K562 (cell line): ENCODE measurements around the gene MCFD2.

Experiments
- ATF2 ChIP-seq: sonication (generic); formaldehyde crosslinking; IDR thresholded peaks from 2 replicates; pipeline ENCODE4 v1.8.1; 2022; ENCODE audit warnings: missing genetic modification reagents
- CTCF ChIP-seq, 3 experiments: IDR thresholded peaks in 2 of 3; conservative IDR thresholded peaks in 1 of 3; 2 replicates each; pipeline ENCODE4 v1.5.1; 2011 to 2012; ENCODE audit warnings: low read length in 3 of 3, mild to moderate bottlenecking in 3 of 3, control low read depth in 2 of 3, improper control_type of control experiment in 1 of 3, inconsistent platforms in 1 of 3, low read depth in 1 of 3, mixed read lengths in 1 of 3, moderate library complexity in 1 of 3; ENCODE audit not compliant: insufficient read depth in 2 of 3
- FOSL1 ChIP-seq: fragments of 200-800 bp; sonication (Bioruptor generic); conservative IDR thresholded peaks from 2 replicates; pipeline ENCODE4 v1.6.1; 2016; ENCODE audit warnings: missing genetic modification characterization, missing compliant biosample characterization
- MAX ChIP-seq: sonication (generic); formaldehyde crosslinking; IDR thresholded peaks from 2 replicates; pipeline ENCODE4 v1.9.0; 2022; ENCODE audit warnings: mild to moderate bottlenecking, missing genetic modification reagents
- POLR2A ChIP-seq: fragments of 450-650 bp; conservative IDR thresholded peaks from 2 replicates; pipeline ENCODE4 v1.6.1; 2016
- POLR2AphosphoS2 ChIP-seq: IDR thresholded peaks from 2 replicates; pipeline ENCODE4 v1.6.1; 2012; ENCODE audit warnings: low read length, improper control_type of control experiment
- POLR2AphosphoS5 ChIP-seq: IDR thresholded peaks from 2 replicates; pipeline ENCODE4 v1.6.1; 2011; ENCODE audit warnings: mild to moderate bottlenecking, low read depth, low read length, moderate library complexity; ENCODE audit not compliant: control insufficient read depth, insufficient read depth
- RAD21 ChIP-seq, 2 experiments: fragments of 250-450 bp in 1 of 2; fragments of 450-650 bp in 1 of 2; sonication (Bioruptor Pico) in 1 of 2; formaldehyde crosslinking in 1 of 2; IDR thresholded peaks in 1 of 2; conservative IDR thresholded peaks in 1 of 2; 2 replicates each; pipeline versions ENCODE4 v1.4.0 to v1.8.0; 2020 to 2022; ENCODE audit warnings: mild to moderate bottlenecking in 2 of 2, moderate library complexity in 1 of 2
- RB1 ChIP-seq: fragments of 450-650 bp; IDR thresholded peaks from 2 replicates; pipeline ENCODE4 v1.6.1; 2017; ENCODE audit warnings: low read depth, mild to moderate bottlenecking
- SIN3A ChIP-seq, 2 experiments: fragments of 150-350 bp in 1 of 2; IDR thresholded peaks; 2 replicates each; pipeline ENCODE4 v1.6.1; 2011 to 2016; ENCODE audit warnings: borderline replicate concordance in 2 of 2, low read depth in 2 of 2, low read length in 2 of 2, mild to moderate bottlenecking in 2 of 2, moderate library complexity in 2 of 2; ENCODE audit not compliant: control insufficient read depth in 1 of 2
- SRF ChIP-seq, 2 experiments: fragments of 250-450, 450-650 bp in 1 of 2; sonication (Bioruptor Pico) in 1 of 2; sonication (generic) in 1 of 2; formaldehyde crosslinking; IDR thresholded peaks; 2 replicates each; pipeline versions ENCODE4 v1.5.0 to v1.5.1; 2020 to 2022; ENCODE audit warnings: mild to moderate bottlenecking in 1 of 2, missing genetic modification reagents in 1 of 2
- ZFP1 ChIP-seq: fragments of 450-650 bp; formaldehyde crosslinking; IDR thresholded peaks from 2 replicates; pipeline ENCODE4 v1.4.0; 2020; ENCODE audit warnings: mild to moderate bottlenecking, mixed read lengths
- ZNF232 ChIP-seq: sonication (generic); formaldehyde crosslinking; IDR thresholded peaks from 2 replicates; pipeline ENCODE4 v1.8.0; 2022; ENCODE audit warnings: mild to moderate bottlenecking, missing genetic modification reagents
- ZNF318 ChIP-seq, 2 experiments: fragments of 450-650 bp; IDR thresholded peaks; 2 replicates each; pipeline ENCODE4 v1.6.1; 2016; ENCODE audit warnings: mild to moderate bottlenecking in 2 of 2, borderline replicate concordance in 1 of 2, low read depth in 1 of 2, moderate library complexity in 1 of 2

GRCh38 chr2:46942143-46942526 is 26.5 kb upstream of the MCFD2 start:
- TF ChIP-seq RAD21 (CRISPR knock-in tag; conservative IDR thresholded peaks at IDR 0.05 in 1 of 2, IDR thresholded peaks at IDR 0.05 in 1 of 2) (no peak), ZNF318 (IDR thresholded peaks at IDR 0.05; ENCODE audit: borderline replicate concordance in 1 of 2, low read depth in 1 of 2) (no peak), MAX (CRISPR knock-in tag) (no peak), ZFP1 (CRISPR knock-in tag) (no peak), RB1 (no peak), SIN3A (IDR thresholded peaks at IDR 0.05; ENCODE audit: borderline replicate concordance in 2 of 2, control insufficient read depth in 1 of 2, low read depth in 2 of 2, low read length in 2 of 2) (no peak), CTCF (IDR thresholded peaks at IDR 0.05 in 2 of 3, conservative IDR thresholded peaks at IDR 0.05 in 1 of 3; ENCODE audit: insufficient read depth in 2 of 3, low read depth in 1 of 3, low read length in 3 of 3) (no peak), POLR2AphosphoS5 (no peak), SRF (CRISPR knock-in tag; IDR thresholded peaks at IDR 0.05) (no peak), POLR2A (no peak), POLR2AphosphoS2 (no peak), ZNF232 (no peak), ATF2 (CRISPR knock-in tag) (no peak), FOSL1 (tag) (no peak)
